Osteocyte (in vitro differentiated cells): ENCODE data around the gene ACSF3. TPM values are rescaled to one million over a fixed set of nuclear protein-coding genes. Genes with fewer than 3 reads are reported as not detected.

Experiments
- DNase-seq: peaks from one replicate; pipeline ENCODE4 v3.0.0; 2021; ENCODE audit warnings: mixed read lengths; ENCODE audit not compliant: unreplicated experiment; ENCODE audit errors: extremely low spot score
- H3K27ac Mint-ChIP-seq: one replicate; pipeline ENCODE4 v1.8.0; 2021; ENCODE audit warnings: mild to moderate bottlenecking, mixed read lengths; ENCODE audit not compliant: unreplicated experiment
- H3K27me3 Mint-ChIP-seq: one replicate; pipeline ENCODE4 v1.8.0; 2021; ENCODE audit warnings: mixed read lengths; ENCODE audit not compliant: unreplicated experiment
- H3K36me3 Mint-ChIP-seq: one replicate; pipeline ENCODE4 v1.8.0; 2021; ENCODE audit warnings: mixed read lengths; ENCODE audit not compliant: unreplicated experiment
- H3K4me1 Mint-ChIP-seq: one replicate; pipeline ENCODE4 v1.8.0; 2021; ENCODE audit warnings: mixed read lengths; ENCODE audit not compliant: unreplicated experiment
- H3K4me3 Mint-ChIP-seq: one replicate; pipeline ENCODE4 v1.8.0; 2021; ENCODE audit warnings: mild to moderate bottlenecking, moderate library complexity, mixed read lengths; ENCODE audit not compliant: unreplicated experiment
- H3K9me3 Mint-ChIP-seq: one replicate; pipeline ENCODE4 v1.8.0; 2021; ENCODE audit warnings: mixed read lengths; ENCODE audit not compliant: unreplicated experiment
- total RNA-seq: library from RNA; stranded (reverse); gene quantifications from 2 replicates; pipeline ENCODE4 v1.2.1, GENCODE V29; 2021
- TF ChIP-seq, protein P1 (sequence below): fragments of 200-600 bp; sonication (generic); IDR thresholded peaks from 2 replicates; pipeline ENCODE4 v1.5.0; 2021; ENCODE audit warnings: antibody characterized with exemption, mild to moderate bottlenecking, moderate library complexity

ACSF3 gene
- total RNA-seq, 1 donor from 2014 or later: 33.5 TPM

GRCh38 chr16:89110641-89111040 is 17.0 kb downstream of the ACSF3 start:
- H3K4me3 Mint-ChIP-seq: no peak overlapping the region
- H3K4me1 Mint-ChIP-seq: peaks cover 1% of the 10 kb centered on the region
- TF ChIP-seq, protein P1, sequence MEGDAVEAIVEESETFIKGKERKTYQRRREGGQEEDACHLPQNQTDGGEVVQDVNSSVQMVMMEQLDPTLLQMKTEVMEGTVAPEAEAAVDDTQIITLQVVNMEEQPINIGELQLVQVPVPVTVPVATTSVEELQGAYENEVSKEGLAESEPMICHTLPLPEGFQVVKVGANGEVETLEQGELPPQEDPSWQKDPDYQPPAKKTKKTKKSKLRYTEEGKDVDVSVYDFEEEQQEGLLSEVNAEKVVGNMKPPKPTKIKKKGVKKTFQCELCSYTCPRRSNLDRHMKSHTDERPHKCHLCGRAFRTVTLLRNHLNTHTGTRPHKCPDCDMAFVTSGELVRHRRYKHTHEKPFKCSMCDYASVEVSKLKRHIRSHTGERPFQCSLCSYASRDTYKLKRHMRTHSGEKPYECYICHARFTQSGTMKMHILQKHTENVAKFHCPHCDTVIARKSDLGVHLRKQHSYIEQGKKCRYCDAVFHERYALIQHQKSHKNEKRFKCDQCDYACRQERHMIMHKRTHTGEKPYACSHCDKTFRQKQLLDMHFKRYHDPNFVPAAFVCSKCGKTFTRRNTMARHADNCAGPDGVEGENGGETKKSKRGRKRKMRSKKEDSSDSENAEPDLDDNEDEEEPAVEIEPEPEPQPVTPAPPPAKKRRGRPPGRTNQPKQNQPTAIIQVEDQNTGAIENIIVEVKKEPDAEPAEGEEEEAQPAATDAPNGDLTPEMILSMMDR: no peak
- no peaks in the 10 kb centered on the region for H3K9me3 Mint-ChIP-seq
- H3K27me3 Mint-ChIP-seq: no peaks in the 10 kb centered on the region
- H3K36me3 Mint-ChIP-seq: peaks cover 24% of the 10 kb centered on the region
- DNase-seq: no peak
- H3K27ac Mint-ChIP-seq: no peak overlapping the region

GRCh38 chr16:89111263-89111662 is 17.6 kb downstream of the ACSF3 start:
- H3K9me3 Mint-ChIP-seq: no peaks in the 10 kb centered on the region
- H3K36me3 Mint-ChIP-seq: peaks cover 29% of the 10 kb centered on the region
- no peak for DNase-seq
- peaks cover 1% of the 10 kb centered on the region for H3K4me1 Mint-ChIP-seq
- no peaks in the 10 kb centered on the region for H3K27me3 Mint-ChIP-seq
- TF ChIP-seq, protein P1: no peak
- no peak overlapping the region for H3K27ac Mint-ChIP-seq
- no peak overlapping the region for H3K4me3 Mint-ChIP-seq

GRCh38 chr16:89112377-89113151 is 18.9 kb downstream of the ACSF3 start:
- H3K27ac Mint-ChIP-seq: no peak overlapping the region
- no peaks in the 10 kb centered on the region for H3K27me3 Mint-ChIP-seq
- H3K4me1 Mint-ChIP-seq: peaks cover 1% of the 10 kb centered on the region
- no peaks in the 10 kb centered on the region for H3K9me3 Mint-ChIP-seq
- no peak for DNase-seq
- peaks cover 28% of the 10 kb centered on the region for H3K36me3 Mint-ChIP-seq
- H3K4me3 Mint-ChIP-seq: no peak overlapping the region
- TF ChIP-seq, protein P1: no peak

DNA sequence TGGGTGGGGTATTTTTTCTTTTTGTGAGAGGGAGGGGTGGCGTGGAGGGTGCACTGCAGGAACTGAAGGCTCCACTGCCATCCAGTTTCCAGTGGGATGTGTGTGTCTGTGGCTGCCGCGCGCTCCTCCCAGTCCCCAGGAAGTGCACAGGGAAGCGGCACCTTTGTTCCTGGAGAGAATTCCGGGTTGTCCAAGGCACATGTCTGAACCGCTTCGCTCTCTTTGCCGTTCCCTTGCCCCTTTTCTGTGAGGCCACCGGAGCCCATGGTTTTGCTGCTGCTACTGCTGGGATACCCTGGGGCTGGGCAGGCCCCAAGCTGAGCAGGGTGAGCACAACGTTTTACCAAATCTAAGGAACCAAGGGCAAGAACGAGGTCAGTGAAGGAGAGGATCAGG is 19.5 kb downstream of the ACSF3 start:
- H3K4me1 Mint-ChIP-seq: peaks cover 1% of the 10 kb centered on the region
- no peak for DNase-seq
- H3K36me3 Mint-ChIP-seq: peaks cover 29% of the 10 kb centered on the region
- no peaks in the 10 kb centered on the region for H3K9me3 Mint-ChIP-seq
- H3K4me3 Mint-ChIP-seq: no peak overlapping the region
- TF ChIP-seq, protein P1: no peak
- no peak overlapping the region for H3K27ac Mint-ChIP-seq
- H3K27me3 Mint-ChIP-seq: no peaks in the 10 kb centered on the region

GRCh38 chr16:89113661-89114060 is 20.0 kb downstream of the ACSF3 start:
- TF ChIP-seq, protein P1: no peak
- Mint-ChIP-seq H3K4me3 (no peak overlapping the region), H3K36me3 (peaks cover 27% of the 10 kb centered on the region), H3K27ac (no peak overlapping the region), H3K9me3 (no peaks in the 10 kb centered on the region), H3K4me1 (peaks cover 1% of the 10 kb centered on the region), H3K27me3 (no peaks in the 10 kb centered on the region)
- DNase-seq: no peak
